K562 (cell line): ENCODE results near the gene AOC1. TPM values are rescaled to one million over a fixed set of nuclear protein-coding genes. Genes with fewer than 3 reads are reported as not detected.

Experiments
- ATAC-seq: fragments of 200-7000 bp; cut with Tn5 transposase; 3 replicates; pipeline ENCODE4 v1.9.1; 2020; ENCODE audit warnings: moderate library complexity
- BruUV-seq: library from RNA; stranded (reverse); fragments of 400-500 nt; replicated peaks from 2 replicates; lab custom pipeline; 2021; lab: Mats Ljungman, UMichigan
- CTCF ChIA-PET: fragments of 300-600 bp; formaldehyde crosslinking; extraction: SDS; loops from one replicate; lab custom pipeline; 2021; ENCODE audit warnings: low intra/inter-chr PET ratio; lab: Yijun Ruan, JAX
- POLR2A ChIA-PET: fragments of 300-600, 350-650 bp; sonication (Branson Sonifier 250); formaldehyde crosslinking; extraction: SDS; loops from one replicate; lab custom pipeline; 2021; ENCODE audit warnings: antibody characterized with exemption, inconsistent platforms; lab: Yijun Ruan, JAX
- DNase-seq, 4 experiments: peaks; one replicate each; pipeline versions ENCODE4 v3.0.0 to v3.0.0-alpha.2; 2011 to 2018; ENCODE audit warnings: low spot score in 3 of 4, mixed read lengths in 3 of 4; ENCODE audit errors: extremely low read depth in 1 of 4
- FAIRE-seq: peaks from 2 replicates; lab custom pipeline; 2011; peaks lifted over from hg19 to GRCh38; lab: Jason Lieb, UNC
- H2AFZ ChIP-seq: 2 replicates; pipeline ENCODE4 v1.6.0; 2011; ENCODE audit warnings: low read depth, low read length, control low read depth, inconsistent platforms
- H3K27ac ChIP-seq: fragments of 200-600 bp; 3 replicates; pipeline ENCODE4 v1.8.0; 2011; ENCODE audit warnings: low read depth, mild to moderate bottlenecking, control low read depth, inconsistent platforms, low read length, moderate library complexity, mixed read lengths; ENCODE audit errors: extremely low read depth
- H3K27me3 ChIP-seq, 2 experiments: fragments of 300-600 bp in 1 of 2; 2 replicates in 1 of 2; 3 replicates in 1 of 2; pipeline versions ENCODE4 v1.6.0 to v1.8.0; 2011; ENCODE audit warnings: inconsistent platforms in 2 of 2, low read length in 2 of 2, mild to moderate bottlenecking in 1 of 2, mixed read lengths in 1 of 2, moderate library complexity in 1 of 2; ENCODE audit not compliant: control insufficient read depth in 2 of 2, insufficient read depth in 2 of 2
- H3K36me3 ChIP-seq: fragments of 300-600 bp; 3 replicates; pipeline ENCODE4 v1.8.0; 2011; ENCODE audit warnings: mild to moderate bottlenecking, low read length, inconsistent platforms; ENCODE audit not compliant: control insufficient read depth, insufficient read depth
- H3K4me1 ChIP-seq, 2 experiments: fragments of 200-600 bp in 1 of 2; replicated peaks in 1 of 2; 2 replicates in 1 of 2; 3 replicates in 1 of 2; pipeline versions ENCODE4 v1.5.1 to v1.8.0; 2011; ENCODE audit warnings: inconsistent platforms in 2 of 2, low read length in 2 of 2, mild to moderate bottlenecking in 1 of 2, mixed read lengths in 1 of 2, moderate library complexity in 1 of 2; ENCODE audit not compliant: control insufficient read depth in 2 of 2, insufficient read depth in 2 of 2
- H3K4me2 ChIP-seq: 2 replicates; pipeline ENCODE4 v1.6.1; 2011; ENCODE audit warnings: low read length, control low read depth, inconsistent platforms, mixed read lengths; ENCODE audit not compliant: insufficient read depth
- H3K4me3 ChIP-seq: fragments of 200-600 bp; sonication (generic), shearing (Covaris generic); 2 replicates; pipeline ENCODE4 v1.5.1; 2016; ENCODE audit warnings: control low read depth, inconsistent platforms
- H3K79me2 ChIP-seq: fragments of 200-600 bp; 3 replicates; pipeline ENCODE4 v1.8.0; 2011; ENCODE audit warnings: low read length, inconsistent platforms; ENCODE audit not compliant: control insufficient read depth, insufficient read depth
- H3K9ac ChIP-seq, 2 experiments: 2 replicates each; pipeline versions ENCODE4 v1.6.0 to v1.6.1; 2011; ENCODE audit warnings: low read depth in 2 of 2, low read length in 2 of 2, control low read depth in 1 of 2, inconsistent platforms in 1 of 2, mild to moderate bottlenecking in 1 of 2, mixed read lengths in 1 of 2; ENCODE audit not compliant: insufficient read depth in 1 of 2
- H3K9me1 ChIP-seq: one replicate; pipeline ENCODE4 v1.6.0; 2011; ENCODE audit warnings: inconsistent platforms, mild to moderate bottlenecking, low read length, moderate library complexity; ENCODE audit not compliant: control insufficient read depth, insufficient read depth
- H3K9me3 ChIP-seq: replicated peaks from 2 replicates; pipeline ENCODE4 v1.5.1; 2011; ENCODE audit warnings: low read depth, low read length, inconsistent platforms; ENCODE audit not compliant: control insufficient read depth, insufficient read depth
- H4K20me1 ChIP-seq: replicated peaks from 2 replicates; pipeline ENCODE4 v1.6.1; 2011; ENCODE audit warnings: low read length, inconsistent platforms, mixed read lengths; ENCODE audit not compliant: control insufficient read depth, insufficient read depth
- C11orf30 ChIP-seq: fragments of 450-650 bp; IDR thresholded peaks from 2 replicates; pipeline ENCODE4 v1.6.1; 2016; ENCODE audit warnings: low read depth, mild to moderate bottlenecking
- CSDE1 ChIP-seq, 2 experiments: fragments of 450-650 bp; IDR thresholded peaks; 2 replicates each; pipeline ENCODE4 v1.6.1; 2016; ENCODE audit warnings: mild to moderate bottlenecking in 1 of 2
- KDM1A ChIP-seq, 2 experiments: fragments of 450-650 bp; IDR thresholded peaks; 2 replicates each; pipeline ENCODE4 v1.6.1; 2016; ENCODE audit warnings: mild to moderate bottlenecking in 2 of 2
- NCOA6 ChIP-seq: fragments of 450-650 bp; IDR thresholded peaks from 2 replicates; pipeline ENCODE4 v1.6.1; 2017; ENCODE audit warnings: mild to moderate bottlenecking
- SIX5 ChIP-seq, 2 experiments: IDR thresholded peaks; 2 replicates each; pipeline ENCODE4 v1.6.1; 2011; ENCODE audit warnings: low read length in 2 of 2, borderline replicate concordance in 1 of 2, low read depth in 1 of 2, mild to moderate bottlenecking in 1 of 2, moderate library complexity in 1 of 2; ENCODE audit not compliant: insufficient read depth in 1 of 2
- SREBF2 ChIP-seq: sonication (generic); formaldehyde crosslinking; IDR thresholded peaks from 2 replicates; pipeline ENCODE4 v1.4.0; 2020; ENCODE audit warnings: mild to moderate bottlenecking, missing genetic modification reagents
- ZNF316 ChIP-seq: fragments of 450-650 bp; IDR thresholded peaks from 2 replicates; pipeline ENCODE4 v1.6.1; 2016
- ZNF408 ChIP-seq: fragments of 250-450 bp; sonication (Bioruptor Pico); IDR thresholded peaks from 2 replicates; pipeline ENCODE4 v1.4.0; 2020; ENCODE audit warnings: low read depth, mild to moderate bottlenecking, moderate library complexity
- ZNF512 ChIP-seq: IDR thresholded peaks from 2 replicates; pipeline ENCODE4 v1.6.1; 2016; ENCODE audit warnings: missing genetic modification characterization, missing compliant biosample characterization
- whole genome bisulfite sequencing: fragments of 100-300 bp; shearing (Covaris generic); methylation state at CpG from one replicate; pipeline ENCODE4 v1.1.6; 2016; ENCODE audit warnings: low coverage, mixed read lengths; ENCODE audit not compliant: insufficient coverage; ENCODE audit errors: missing lambda C conversion rate; 5-methylcytosine and 5-hydroxymethylcytosine counted together
- in situ Hi-C: fragments of 300-500 bp; cut with MboI; formaldehyde crosslinking; loops from 4 replicates; pipeline ENCODE4 v1.15.0; 2018; ENCODE audit warnings: inconsistent platforms, mixed read lengths
- intact Hi-C: fragments of 100-400 bp; cut with micrococcal nuclease; formaldehyde crosslinking; loops from 2 replicates; pipeline ENCODE4 v1.14.2; 2022
- polyA plus RNA-seq, 8 experiments: library from polyadenylated mRNA; depleted of rRNA in 4 of 8; stranded (reverse) in 5 of 8; unstranded in 3 of 8; fragments of >200 nt; fragmentation: Nextera tagmentation in 2 of 8; fragmentation: Illumina TruSeq in 1 of 8; extraction: Ambion mirVana in 2 of 8; extraction: Trizol in 1 of 8; gene quantifications; 2 replicates each; pipeline versions ENCODE4 v1.2.1 to v1.2.3, GENCODE V29; 2011 to 2014; ENCODE audit warnings: inconsistent platforms in 1 of 8, missing spikeins in 1 of 8
- total RNA-seq, 7 experiments: library from RNA; depleted of rRNA in 6 of 7; stranded (reverse); fragments of >200 nt in 6 of 7; fragmentation: Illumina TruSeq in 2 of 7; extraction: Trizol in 2 of 7; gene quantifications; 2 replicates each; pipeline versions ENCODE4 v1.2.1 to v1.2.3, GENCODE V29; 2011 to 2021; ENCODE audit warnings: low replicate concordance in 1 of 7
- TF ChIP-seq, protein P1 (sequence below): fragments of 450-650 bp; IDR thresholded peaks from 2 replicates; pipeline ENCODE4 v1.6.1; 2018; ENCODE audit not compliant: partially characterized antibody
- TF ChIP-seq, protein P2 (sequence below), 2 experiments: fragments of 450-650 bp; IDR thresholded peaks; 2 replicates each; pipeline ENCODE4 v1.6.1; 2016
- TF ChIP-seq, protein P3 (sequence below), 3 experiments: fragments of 200-800 bp in 1 of 3; sonication (Bioruptor generic) in 1 of 3; sonication (generic) in 1 of 3; formaldehyde crosslinking in 1 of 3; IDR thresholded peaks; 2 replicates each; pipeline versions ENCODE4 v1.6.1 to v1.8.0; 2016 to 2022; ENCODE audit warnings: mild to moderate bottlenecking in 2 of 3, missing compliant biosample characterization in 2 of 3, missing genetic modification characterization in 2 of 3, missing genetic modification reagents in 1 of 3

Gene AOC1
- total and polyA plus RNA-seq, 9 of the 15 experiments (the other 6 are each of a cell fraction or from before 2014, with no cell fraction given), result not detected

DNA sequence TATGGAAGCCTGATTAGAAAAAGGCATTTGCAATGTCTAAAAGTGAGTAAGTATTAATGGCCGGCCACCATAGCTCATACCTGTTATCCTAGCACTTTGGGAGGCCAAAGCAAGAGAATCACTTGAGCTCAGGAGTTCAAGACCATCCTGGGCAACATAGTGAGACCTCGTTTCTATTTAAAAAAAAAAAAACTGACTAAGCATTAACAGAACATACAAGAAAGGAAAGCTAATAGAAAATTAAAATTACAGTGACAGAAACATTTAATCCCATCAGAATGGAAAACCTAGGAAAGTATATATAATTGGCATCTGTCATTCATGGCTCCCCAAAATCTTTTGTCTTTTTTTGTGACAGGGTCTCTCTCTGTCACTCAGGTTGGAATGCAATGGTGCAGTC lies 55.9 kb downstream of the AOC1 start:
- Histone ChIP-seq H3K4me2 (no peak overlapping the region), H4K20me1 (no peaks in the 10 kb centered on the region), H3K9me1 (no peaks in the 10 kb centered on the region), H3K36me3 (no peaks in the 10 kb centered on the region), H3K4me3 (no peak overlapping the region), H3K9me3 (no peaks in the 10 kb centered on the region), H2AFZ (no peak overlapping the region), H3K79me2 (no peaks in the 10 kb centered on the region), H3K4me1 (peaks cover 5% of the 10 kb centered on the region in 2 experiments; a peak in 4 of 5 replicates), H3K9ac (no peak overlapping the region), H3K27me3 (peaks cover 2 to 20% of the 10 kb centered on the region in 2 experiments; a peak in 2 of 5 replicates), H3K27ac (no peak overlapping the region)
- 19% methylated on average over 2 of the region's 2 CpGs for WGBS
- FAIRE-seq, result no peak
- TF ChIP-seq, protein P1, sequence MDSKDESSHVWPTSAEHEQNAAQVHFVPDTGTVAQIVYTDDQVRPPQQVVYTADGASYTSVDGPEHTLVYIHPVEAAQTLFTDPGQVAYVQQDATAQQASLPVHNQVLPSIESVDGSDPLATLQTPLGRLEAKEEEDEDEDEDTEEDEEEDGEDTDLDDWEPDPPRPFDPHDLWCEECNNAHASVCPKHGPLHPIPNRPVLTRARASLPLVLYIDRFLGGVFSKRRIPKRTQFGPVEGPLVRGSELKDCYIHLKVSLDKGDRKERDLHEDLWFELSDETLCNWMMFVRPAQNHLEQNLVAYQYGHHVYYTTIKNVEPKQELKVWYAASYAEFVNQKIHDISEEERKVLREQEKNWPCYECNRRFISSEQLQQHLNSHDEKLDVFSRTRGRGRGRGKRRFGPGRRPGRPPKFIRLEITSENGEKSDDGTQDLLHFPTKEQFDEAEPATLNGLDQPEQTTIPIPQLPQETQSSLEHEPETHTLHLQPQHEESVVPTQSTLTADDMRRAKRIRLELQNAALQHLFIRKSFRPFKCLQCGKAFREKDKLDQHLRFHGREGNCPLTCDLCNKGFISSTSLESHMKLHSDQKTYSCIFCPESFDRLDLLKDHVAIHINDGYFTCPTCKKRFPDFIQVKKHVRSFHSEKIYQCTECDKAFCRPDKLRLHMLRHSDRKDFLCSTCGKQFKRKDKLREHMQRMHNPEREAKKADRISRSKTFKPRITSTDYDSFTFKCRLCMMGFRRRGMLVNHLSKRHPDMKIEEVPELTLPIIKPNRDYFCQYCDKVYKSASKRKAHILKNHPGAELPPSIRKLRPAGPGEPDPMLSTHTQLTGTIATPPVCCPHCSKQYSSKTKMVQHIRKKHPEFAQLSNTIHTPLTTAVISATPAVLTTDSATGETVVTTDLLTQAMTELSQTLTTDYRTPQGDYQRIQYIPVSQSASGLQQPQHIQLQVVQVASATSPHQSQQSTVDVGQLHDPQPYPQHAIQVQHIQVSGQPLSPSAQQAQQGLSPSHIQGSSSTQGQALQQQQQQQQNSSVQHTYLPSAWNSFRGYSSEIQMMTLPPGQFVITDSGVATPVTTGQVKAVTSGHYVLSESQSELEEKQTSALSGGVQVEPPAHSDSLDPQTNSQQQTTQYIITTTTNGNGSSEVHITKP, result no peak
- TF ChIP-seq ZNF316 (peak; percentile 87), KDM1A (IDR thresholded peaks at IDR 0.05) (no peak), ZNF408 (no peak), C11orf30 (peak; percentile 52; the same call in 1 of the 2 replicates), SREBF2 (no peak), CSDE1 (IDR thresholded peaks at IDR 0.05) (no peak), SIX5 (IDR thresholded peaks at IDR 0.05; ENCODE audit: borderline replicate concordance in 1 of 2, insufficient read depth in 1 of 2, low read depth in 1 of 2, low read length in 2 of 2) (no peak), ZNF512 (tag) (no peak), NCOA6 (no peak)
- TF ChIP-seq, protein P2, sequence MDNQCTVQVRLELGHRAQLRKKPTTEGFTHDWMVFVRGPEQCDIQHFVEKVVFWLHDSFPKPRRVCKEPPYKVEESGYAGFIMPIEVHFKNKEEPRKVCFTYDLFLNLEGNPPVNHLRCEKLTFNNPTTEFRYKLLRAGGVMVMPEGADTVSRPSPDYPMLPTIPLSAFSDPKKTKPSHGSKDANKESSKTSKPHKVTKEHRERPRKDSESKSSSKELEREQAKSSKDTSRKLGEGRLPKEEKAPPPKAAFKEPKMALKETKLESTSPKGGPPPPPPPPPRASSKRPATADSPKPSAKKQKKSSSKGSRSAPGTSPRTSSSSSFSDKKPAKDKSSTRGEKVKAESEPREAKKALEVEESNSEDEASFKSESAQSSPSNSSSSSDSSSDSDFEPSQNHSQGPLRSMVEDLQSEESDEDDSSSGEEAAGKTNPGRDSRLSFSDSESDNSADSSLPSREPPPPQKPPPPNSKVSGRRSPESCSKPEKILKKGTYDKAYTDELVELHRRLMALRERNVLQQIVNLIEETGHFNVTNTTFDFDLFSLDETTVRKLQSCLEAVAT (IDR thresholded peaks at IDR 0.05), result no peak
- TF ChIP-seq, protein P3, sequence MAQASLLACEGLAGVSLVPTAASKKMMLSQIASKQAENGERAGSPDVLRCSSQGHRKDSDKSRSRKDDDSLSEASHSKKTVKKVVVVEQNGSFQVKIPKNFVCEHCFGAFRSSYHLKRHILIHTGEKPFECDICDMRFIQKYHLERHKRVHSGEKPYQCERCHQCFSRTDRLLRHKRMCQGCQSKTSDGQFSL (CRISPR knock-in tag; IDR thresholded peaks at IDR 0.05), result no peak
- TF ChIP-seq, protein P3 (tag; IDR thresholded peaks at IDR 0.05), result no peak
- no TSS peak for BruUV-seq
- CTCF ChIA-PET, result no interaction called here
- no peak for DNase-seq
- POLR2A ChIA-PET, result interaction anchor here (0.9 to 1.3 kb wide), 2 partner anchors 7 to 12 kb away, joined by 4 to 5 read pairs; no protein-coding TSS in a partner anchor
- in situ Hi-C loops, result no loop called here
- intact Hi-C loops, result no loop called here
- ATAC-seq, result no peak
